GM19463 (cell line): ENCODE data around the gene COX5A.

Source experiments
- ATAC-seq: cut with Tn5 transposase; IDR thresholded peaks from one replicate; pipeline ENCODE4 v1.9.1; 2021; ENCODE audit warnings: mild to moderate bottlenecking, moderate library complexity; ENCODE audit not compliant: unreplicated experiment

Gene COX5A

GRCh38 chr15:74937590-74938371, at the start of gene COX5A:
TSS of gene COX5A (minus strand) at chr15:74938073. CDS start at chr15:74938014, 59 bp downstream.
- peak; percentile 89 for ATAC-seq

GRCh38 chr15:74983725-74984231, 45.9 kb upstream of the COX5A start:
- ATAC-seq = peak; percentile 87

- ATAC-seq = no peak
These were observed 44.3 kb upstream of the COX5A start for GRCh38 chr15:74982183-74982582.

- no peak for ATAC-seq
These were observed 40.6 kb upstream of the COX5A start for GRCh38 chr15:74978503-74978902.

GRCh38 chr15:74978077-74978476, 40.2 kb upstream of the COX5A start:
- ATAC-seq = no peak

- no peak for ATAC-seq
These were observed 39.7 kb upstream of the COX5A start for GRCh38 chr15:74977599-74977998.

- no peak for ATAC-seq
These were observed 38.3 kb upstream of the COX5A start for GRCh38 chr15:74976159-74976558.

GRCh38 chr15:74967670-74968069, 29.8 kb upstream of the COX5A start:
- no peak for ATAC-seq

- no peak for ATAC-seq
These were observed 26.9 kb upstream of the COX5A start for GRCh38 chr15:74964794-74965193.

GRCh38 chr15:74963213-74963612, 25.3 kb upstream of the COX5A start:
- ATAC-seq = no peak

GRCh38 chr15:74962671-74963070, 24.8 kb upstream of the COX5A start:
- no peak for ATAC-seq

GRCh38 chr15:74962219-74962618, 24.3 kb upstream of the COX5A start:
- no peak for ATAC-seq

GRCh38 chr15:74961616-74962015, 23.7 kb upstream of the COX5A start:
- no peak for ATAC-seq

GRCh38 chr15:74960995-74961588, 23.2 kb upstream of the COX5A start:
- no peak for ATAC-seq

GRCh38 chr15:74960286-74960685, 22.4 kb upstream of the COX5A start:
- ATAC-seq = no peak

GRCh38 chr15:74959586-74959939, 21.7 kb upstream of the COX5A start:
- no peak for ATAC-seq

- ATAC-seq = no peak
These were observed 21.2 kb upstream of the COX5A start for GRCh38 chr15:74958908-74959585.

- ATAC-seq = no peak
These were observed 20.5 kb upstream of the COX5A start for GRCh38 chr15:74958320-74958907.

GRCh38 chr15:74957476-74958035, 19.7 kb upstream of the COX5A start:
- no peak for ATAC-seq

- peak; percentile 76 for ATAC-seq
These were observed 19.0 kb upstream of the COX5A start, which contains the start of gene RPP25 for GRCh38 chr15:74956648-74957475. TSS of gene RPP25 (minus strand) at chr15:74956772. CDS start at chr15:74956583, 189 bp downstream.
